ENCODE results near the gene NPTXR. TPM values are rescaled to one million over a fixed set of nuclear protein-coding genes. Genes with fewer than 3 reads are reported as not detected.

NPTXR gene
- total RNA-seq, 4 donors from 2014 or later, result 3.6 to 8.7 (median 4.4) TPM

DNA sequence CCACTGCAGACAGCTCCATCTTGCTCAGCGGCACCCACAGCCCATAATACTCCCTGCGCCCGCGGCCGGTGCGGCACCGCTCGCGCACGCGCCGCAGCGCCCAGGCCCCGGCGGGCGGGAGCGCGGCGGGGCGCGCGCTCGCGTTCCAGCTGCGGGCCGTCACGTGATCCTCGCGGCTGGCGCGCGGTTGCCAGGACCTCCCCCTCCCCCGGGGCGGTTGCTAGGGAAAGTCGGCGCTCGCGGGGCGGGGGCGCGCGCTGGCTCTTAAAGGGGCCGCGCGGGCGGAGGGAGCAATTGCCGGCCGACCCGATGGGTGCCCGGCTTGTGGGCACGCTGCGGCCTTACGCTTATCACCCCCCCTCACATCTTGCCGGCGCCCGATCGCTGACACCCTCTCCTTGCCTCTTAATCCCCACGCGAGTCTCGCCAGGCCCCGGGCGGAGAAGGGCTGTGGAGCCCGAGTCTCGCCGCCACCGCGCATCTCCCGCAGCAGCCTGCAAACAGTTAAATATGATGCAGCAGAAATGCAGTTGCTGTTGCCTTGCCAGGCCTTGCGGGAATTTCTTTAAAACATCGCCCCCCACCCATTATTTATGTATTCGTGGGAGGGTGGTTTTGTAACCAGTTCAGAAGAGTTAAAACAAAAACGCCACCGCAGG is 28.5 kb upstream of the NPTXR start, which contains the start of gene CBX6:
Gene CBX6, minus strand, starts transcription at position 45 of the 659 bp plus-strand sequence. Its CDS starts 26 bp downstream, at position 19.
- 0 to 1% methylated on average over 17 to 20 of the region's 73 CpGs for WGBS, 2 donors
- Histone ChIP-seq H3K4me3 (replicated peaks in 1 of 3) (peak within 1 kb of the TSS; percentile 63 to 94 (median 63)), H3K9me3 (no peaks in the 10 kb centered on the region), H3K27ac (peak within 1 kb of the TSS; percentile 97 to 100 (median 97)), H3K36me3 (peaks cover 0 to 5% of the 10 kb centered on the region in 2 donors), H3K4me1 (peaks cover 17 to 37% of the 10 kb centered on the region in 2 donors), H3K27me3 (no peaks in the 10 kb centered on the region)
- DNase-seq, result peak; percentile 95 to 97
- peak; percentile 39 to 90 for TF ChIP-seq POLR2A (IDR thresholded peaks at IDR 0.05)
- TF ChIP-seq, protein P1, sequence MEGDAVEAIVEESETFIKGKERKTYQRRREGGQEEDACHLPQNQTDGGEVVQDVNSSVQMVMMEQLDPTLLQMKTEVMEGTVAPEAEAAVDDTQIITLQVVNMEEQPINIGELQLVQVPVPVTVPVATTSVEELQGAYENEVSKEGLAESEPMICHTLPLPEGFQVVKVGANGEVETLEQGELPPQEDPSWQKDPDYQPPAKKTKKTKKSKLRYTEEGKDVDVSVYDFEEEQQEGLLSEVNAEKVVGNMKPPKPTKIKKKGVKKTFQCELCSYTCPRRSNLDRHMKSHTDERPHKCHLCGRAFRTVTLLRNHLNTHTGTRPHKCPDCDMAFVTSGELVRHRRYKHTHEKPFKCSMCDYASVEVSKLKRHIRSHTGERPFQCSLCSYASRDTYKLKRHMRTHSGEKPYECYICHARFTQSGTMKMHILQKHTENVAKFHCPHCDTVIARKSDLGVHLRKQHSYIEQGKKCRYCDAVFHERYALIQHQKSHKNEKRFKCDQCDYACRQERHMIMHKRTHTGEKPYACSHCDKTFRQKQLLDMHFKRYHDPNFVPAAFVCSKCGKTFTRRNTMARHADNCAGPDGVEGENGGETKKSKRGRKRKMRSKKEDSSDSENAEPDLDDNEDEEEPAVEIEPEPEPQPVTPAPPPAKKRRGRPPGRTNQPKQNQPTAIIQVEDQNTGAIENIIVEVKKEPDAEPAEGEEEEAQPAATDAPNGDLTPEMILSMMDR (IDR thresholded peaks at IDR 0.05), result peak in 1 of 6 experiments; percentile 17
- intact Hi-C loops (cut with DNase I), result no loop called here

DNA sequence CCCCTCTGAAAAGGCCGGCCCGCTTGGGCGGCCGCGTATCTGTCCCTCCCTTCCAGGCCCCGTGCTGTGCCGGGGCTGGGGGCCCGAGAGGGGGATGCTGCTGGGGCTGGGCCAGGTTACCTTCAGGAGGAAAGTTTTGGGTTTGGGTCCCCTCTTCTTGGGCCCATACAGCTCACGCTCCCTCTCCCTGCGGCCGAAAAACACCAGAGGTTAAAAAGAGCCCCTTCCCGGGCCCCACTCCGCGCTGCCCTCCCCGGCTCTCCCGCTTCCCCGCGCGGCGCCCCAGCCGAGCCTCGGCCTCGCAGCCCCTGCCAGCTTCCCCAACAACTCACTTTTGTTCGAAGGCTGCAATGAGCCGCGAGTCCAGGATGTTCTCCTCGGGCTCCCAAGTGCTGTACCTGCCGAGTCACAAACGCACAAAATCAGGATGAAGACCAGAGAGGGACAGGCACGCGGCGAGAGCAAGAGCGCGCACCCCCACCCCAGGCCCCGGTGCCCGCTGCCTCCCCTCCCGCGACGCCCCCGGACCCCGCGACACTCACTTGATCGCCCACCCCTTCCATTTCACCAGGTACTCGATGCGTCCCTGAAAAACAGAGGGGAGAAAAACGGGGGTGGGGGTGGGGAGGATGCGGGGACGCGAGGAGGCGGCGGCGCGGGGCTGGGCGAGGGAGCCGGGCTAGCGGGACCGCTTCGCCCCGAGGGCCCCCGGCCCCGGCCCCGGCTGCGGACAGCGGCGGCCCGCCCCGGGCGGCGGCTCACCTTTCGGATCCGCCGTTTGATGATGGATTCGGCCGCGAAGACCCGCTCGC is 27.7 kb upstream of the NPTXR start:
- intact Hi-C loops (cut with DNase I), result no loop called here
- peak; percentile 31 to 37 for DNase-seq

DNA sequence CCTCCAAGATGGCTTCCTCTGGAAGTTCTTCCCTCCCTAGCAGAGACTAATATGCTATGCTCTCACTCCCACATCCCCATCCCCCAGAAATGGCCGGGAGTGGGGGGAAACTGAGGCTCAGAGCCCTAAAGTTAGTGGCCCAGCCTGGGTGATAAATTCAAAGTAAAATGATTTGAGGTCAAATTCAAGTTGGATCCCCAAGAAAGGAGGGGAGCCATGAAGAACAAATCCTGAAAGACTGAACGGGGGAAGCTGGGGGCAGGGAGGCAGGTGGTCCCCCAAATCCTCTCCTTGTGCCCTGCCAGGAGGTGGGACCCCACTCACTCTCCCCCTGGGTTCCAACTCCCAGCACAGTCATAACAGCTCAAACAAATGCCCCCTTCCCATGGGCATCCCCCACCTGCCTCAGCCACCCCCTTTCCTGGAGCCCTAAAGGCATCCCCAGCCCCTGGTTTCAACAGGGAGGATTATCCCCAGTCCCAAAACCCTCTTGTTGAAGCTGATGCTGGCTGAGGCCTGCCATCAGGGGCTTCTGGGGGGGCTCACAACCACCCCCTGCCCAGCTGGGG is 27.0 kb upstream of the NPTXR start:
- H3K27me3 ChIP-seq, result no peaks in the 10 kb centered on the region
- H3K9me3 ChIP-seq, result no peaks in the 10 kb centered on the region
- peak overlapping the region; percentile 63 to 89 (median 63) for H3K4me3 ChIP-seq (replicated peaks in 1 of 3)
- peaks cover 10 to 12% of the 10 kb centered on the region in 2 donors for H3K36me3 ChIP-seq
- H3K27ac ChIP-seq, result peak overlapping the region; percentile 76 to 97 (median 79)
- no peak for TF ChIP-seq POLR2A (IDR thresholded peaks at IDR 0.05)
- TF ChIP-seq, protein P1 (IDR thresholded peaks at IDR 0.05), result no peak
- peaks cover 17 to 45% of the 10 kb centered on the region in 2 donors for H3K4me1 ChIP-seq
- 28 to 36% methylated on average over 2 of the region's 2 CpGs for WGBS, 2 donors
- DNase-seq, result no peak
- intact Hi-C loops (cut with DNase I), result no loop called here

More for the DNA sequence above, 27.7 kb upstream of the NPTXR start:
- Histone ChIP-seq H3K27me3 (no peaks in the 10 kb centered on the region), H3K9me3 (no peaks in the 10 kb centered on the region), H3K27ac (peak overlapping the region; percentile 76 to 97 (median 79)), H3K4me3 (replicated peaks in 1 of 3) (peak overlapping the region; percentile 63 to 89 (median 63)), H3K4me1 (peaks cover 17 to 38% of the 10 kb centered on the region in 2 donors), H3K36me3 (peaks cover 3 to 9% of the 10 kb centered on the region in 2 donors)
- 2 to 13% methylated on average over 6 to 45 of the region's 77 CpGs for WGBS, 2 donors
- no peak for TF ChIP-seq POLR2A (IDR thresholded peaks at IDR 0.05)
- TF ChIP-seq, protein P1 (IDR thresholded peaks at IDR 0.05), result no peak

DNA sequence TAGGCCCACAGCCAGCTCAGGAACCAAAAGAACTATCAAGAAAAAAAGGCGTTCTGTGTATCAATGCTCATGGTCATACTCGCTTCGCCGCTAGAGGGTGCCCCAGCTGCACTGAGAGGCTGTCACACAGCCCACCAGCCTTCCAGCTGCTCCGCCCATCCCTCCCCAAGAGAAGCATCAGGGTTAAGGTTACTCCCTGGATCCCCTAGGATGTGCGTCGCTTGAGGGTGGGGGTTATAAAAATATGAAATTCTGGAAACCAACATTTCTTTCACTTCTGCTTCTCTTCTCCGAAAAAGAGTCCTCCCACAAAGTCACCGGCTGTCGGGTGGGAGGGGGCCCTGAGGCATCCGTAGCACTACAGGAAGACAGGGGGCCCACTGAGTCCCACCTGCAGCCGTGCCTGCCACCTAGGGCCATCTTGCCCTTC is 26.5 kb upstream of the NPTXR start:
- H3K27ac ChIP-seq, result peak overlapping the region; percentile 76 to 97 (median 79)
- TF ChIP-seq, protein P1 (IDR thresholded peaks at IDR 0.05), result peak; percentile 78 to 92 (median 84)
- TF ChIP-seq POLR2A (IDR thresholded peaks at IDR 0.05), result no peak
- H3K9me3 ChIP-seq, result no peaks in the 10 kb centered on the region
- no peaks in the 10 kb centered on the region for H3K27me3 ChIP-seq
- peaks cover 12 to 13% of the 10 kb centered on the region in 2 donors for H3K36me3 ChIP-seq
- intact Hi-C loops (cut with DNase I), result no loop called here
- peak; percentile 93 for DNase-seq
- no peak overlapping the region for H3K4me3 ChIP-seq (replicated peaks in 1 of 3)
- H3K4me1 ChIP-seq, result peaks cover 17 to 50% of the 10 kb centered on the region in 2 donors
- 10 to 17% methylated on average over 12 of the region's 12 CpGs for WGBS, 2 donors

All from thyroid gland (tissue), 4 donors.